Panc1 (cell line): ENCODE data around the gene CPNE6. TPM values are rescaled to one million over a fixed set of nuclear protein-coding genes. Genes with fewer than 3 reads are reported as not detected.

Experiments used
- ATAC-seq: fragments of 200-7000 bp; cut with Tn5 transposase; 2 replicates; pipeline ENCODE4 v1.9.1; 2020; ENCODE audit warnings: mild to moderate bottlenecking, moderate library complexity
- BruUV-seq: library from RNA; stranded (reverse); fragments of 400-500 nt; replicated peaks from 2 replicates; lab custom pipeline; 2021; lab: Mats Ljungman, UMichigan
- CTCF ChIA-PET: fragments of 300-600 bp; sonication (Branson Sonifier 250); formaldehyde crosslinking; loops from one replicate; lab custom pipeline; 2022; ENCODE audit warnings: antibody characterized with exemption; lab: Charles Lee
- POLR2A ChIA-PET: fragments of 300-600 bp; sonication (Branson Sonifier 250); formaldehyde crosslinking; loops from one replicate; lab custom pipeline; 2022; ENCODE audit warnings: antibody characterized with exemption; lab: Charles Lee
- DNase-seq: peaks from one replicate; pipeline ENCODE4 v3.0.0-alpha.2; 2010; ENCODE audit warnings: low read depth, low spot score
- H3K27ac ChIP-seq: 2 replicates; pipeline ENCODE4 v1.5.1; 2011; ENCODE audit warnings: mild to moderate bottlenecking, low read length, inconsistent platforms
- H3K27me3 ChIP-seq: fragments of 200-500 bp; sonication (Bioruptor generic); 2 replicates; pipeline ENCODE4 v1.6.0; 2014; ENCODE audit warnings: low read length, inconsistent platforms; ENCODE audit not compliant: control insufficient read depth, insufficient read depth
- H3K36me3 ChIP-seq: fragments of 200-500 bp; sonication (Bioruptor generic); 2 replicates; pipeline ENCODE4 v1.5.1; 2014; ENCODE audit warnings: inconsistent platforms, mild to moderate bottlenecking, low read length, moderate library complexity; ENCODE audit not compliant: control insufficient read depth, insufficient read depth
- H3K4me1 ChIP-seq: 2 replicates; pipeline ENCODE4 v1.5.1; 2011; ENCODE audit warnings: inconsistent platforms, mild to moderate bottlenecking, low read length, moderate library complexity; ENCODE audit not compliant: control insufficient read depth, insufficient read depth
- H3K4me3 ChIP-seq, 2 experiments: 2 replicates each; pipeline ENCODE4 v1.5.1; 2011 to 2012; ENCODE audit warnings: low read depth in 2 of 2, low read length in 2 of 2, mild to moderate bottlenecking in 2 of 2, inconsistent platforms in 1 of 2, moderate library complexity in 1 of 2
- H3K9me3 ChIP-seq: fragments of 200-500 bp; sonication (Bioruptor generic); 2 replicates; pipeline ENCODE4 v1.5.1; 2014; ENCODE audit warnings: low read depth, mild to moderate bottlenecking, inconsistent platforms, low read length, moderate library complexity; ENCODE audit not compliant: control insufficient read depth, insufficient read depth
- POLR2AphosphoS5 ChIP-seq: IDR thresholded peaks from 2 replicates; pipeline ENCODE4 v1.6.1; 2012; ENCODE audit warnings: mild to moderate bottlenecking, low read depth, low read length, moderate library complexity
- SIN3A ChIP-seq: IDR thresholded peaks from 2 replicates; pipeline ENCODE4 v1.6.1; 2012; ENCODE audit warnings: low read depth, mild to moderate bottlenecking, low read length, moderate library complexity, borderline replicate concordance; ENCODE audit not compliant: insufficient read depth
- TCF7L2 ChIP-seq: IDR thresholded peaks from 2 replicates; pipeline ENCODE4 v1.6.1; 2011; ENCODE audit warnings: mild to moderate bottlenecking, low read depth, low read length, inconsistent platforms
- in situ Hi-C: cut with HindIII; loops from 2 replicates; pipeline ENCODE4 v1.10.0; 2016; ENCODE audit warnings: low sequenced_read_pairs, low pct_unique_long_range_greater_than_20kb
- intact Hi-C: fragments of 100-400 bp; cut with micrococcal nuclease; formaldehyde crosslinking; loops from one replicate; pipeline ENCODE4 v1.10.0; 2022; ENCODE audit not compliant: unreplicated experiment
- total RNA-seq: library from RNA; stranded (reverse); gene quantifications from one replicate; pipeline ENCODE4 v1.2.1, GENCODE V29; 2021; ENCODE audit not compliant: unreplicated experiment
- TF ChIP-seq, protein P1 (sequence below), 2 experiments: IDR thresholded peaks; 2 replicates each; pipeline ENCODE4 v1.6.1; 2011 to 2012; ENCODE audit warnings: low read depth in 2 of 2, control low read depth in 1 of 2, low read length in 1 of 2, mild to moderate bottlenecking in 1 of 2, moderate library complexity in 1 of 2; ENCODE audit not compliant: insufficient read depth in 1 of 2
- TF ChIP-seq, protein P2 (sequence below): fragments of 450-650 bp; IDR thresholded peaks from 2 replicates; pipeline ENCODE4 v1.5.1; 2017; ENCODE audit warnings: mild to moderate bottlenecking

CPNE6 gene
- total RNA-seq, 1 experiment from 2014 or later = not detected

DNA sequence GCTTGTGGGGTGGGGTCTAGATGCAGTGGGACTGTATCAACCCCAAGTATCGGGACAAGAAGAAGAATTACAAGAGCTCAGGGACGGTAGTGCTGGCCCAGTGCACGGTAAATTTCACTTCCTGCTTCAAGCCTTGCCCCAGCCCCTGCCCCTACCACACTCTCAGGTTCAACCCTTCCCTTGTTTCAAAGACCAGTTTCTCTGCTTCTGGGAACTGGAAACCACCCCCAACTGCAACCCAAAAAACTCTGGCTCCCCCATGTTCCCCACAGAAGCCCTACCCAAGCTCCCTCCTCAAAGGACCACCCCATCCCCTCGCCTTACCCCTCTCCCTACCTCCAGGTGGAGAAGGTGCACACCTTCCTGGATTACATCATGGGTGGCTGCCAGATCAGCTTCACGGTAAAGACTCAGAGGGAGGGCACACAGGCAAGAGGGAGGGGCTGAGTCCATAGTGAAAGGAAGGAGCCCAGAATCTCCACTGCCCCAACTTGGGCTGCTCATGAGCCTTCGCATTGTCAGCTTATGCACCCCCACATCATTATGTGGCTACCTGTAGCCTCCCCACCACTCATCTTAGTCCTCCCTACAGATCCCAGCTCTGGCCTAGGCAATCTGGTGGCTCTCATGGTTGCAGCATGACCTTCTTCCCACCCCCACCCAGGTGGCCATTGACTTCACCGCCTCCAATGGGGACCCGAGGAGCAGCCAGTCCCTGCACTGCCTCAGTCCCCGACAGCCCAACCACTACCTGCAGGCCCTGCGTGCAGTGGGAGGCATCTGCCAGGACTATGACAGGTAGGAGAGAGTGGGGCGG, 4.3 kb downstream of the CPNE6 start:
- Histone ChIP-seq H3K27ac (no peak overlapping the region), H3K27me3 (no peaks in the 10 kb centered on the region), H3K4me1 (peaks cover 8% of the 10 kb centered on the region; the same call in 1 of the 2 replicates), H3K36me3 (no peaks in the 10 kb centered on the region), H3K9me3 (no peaks in the 10 kb centered on the region), H3K4me3 (no peak overlapping the region)
- TF ChIP-seq POLR2AphosphoS5 (no peak), TCF7L2 (no peak), SIN3A (no peak)
- TF ChIP-seq, protein P1, sequence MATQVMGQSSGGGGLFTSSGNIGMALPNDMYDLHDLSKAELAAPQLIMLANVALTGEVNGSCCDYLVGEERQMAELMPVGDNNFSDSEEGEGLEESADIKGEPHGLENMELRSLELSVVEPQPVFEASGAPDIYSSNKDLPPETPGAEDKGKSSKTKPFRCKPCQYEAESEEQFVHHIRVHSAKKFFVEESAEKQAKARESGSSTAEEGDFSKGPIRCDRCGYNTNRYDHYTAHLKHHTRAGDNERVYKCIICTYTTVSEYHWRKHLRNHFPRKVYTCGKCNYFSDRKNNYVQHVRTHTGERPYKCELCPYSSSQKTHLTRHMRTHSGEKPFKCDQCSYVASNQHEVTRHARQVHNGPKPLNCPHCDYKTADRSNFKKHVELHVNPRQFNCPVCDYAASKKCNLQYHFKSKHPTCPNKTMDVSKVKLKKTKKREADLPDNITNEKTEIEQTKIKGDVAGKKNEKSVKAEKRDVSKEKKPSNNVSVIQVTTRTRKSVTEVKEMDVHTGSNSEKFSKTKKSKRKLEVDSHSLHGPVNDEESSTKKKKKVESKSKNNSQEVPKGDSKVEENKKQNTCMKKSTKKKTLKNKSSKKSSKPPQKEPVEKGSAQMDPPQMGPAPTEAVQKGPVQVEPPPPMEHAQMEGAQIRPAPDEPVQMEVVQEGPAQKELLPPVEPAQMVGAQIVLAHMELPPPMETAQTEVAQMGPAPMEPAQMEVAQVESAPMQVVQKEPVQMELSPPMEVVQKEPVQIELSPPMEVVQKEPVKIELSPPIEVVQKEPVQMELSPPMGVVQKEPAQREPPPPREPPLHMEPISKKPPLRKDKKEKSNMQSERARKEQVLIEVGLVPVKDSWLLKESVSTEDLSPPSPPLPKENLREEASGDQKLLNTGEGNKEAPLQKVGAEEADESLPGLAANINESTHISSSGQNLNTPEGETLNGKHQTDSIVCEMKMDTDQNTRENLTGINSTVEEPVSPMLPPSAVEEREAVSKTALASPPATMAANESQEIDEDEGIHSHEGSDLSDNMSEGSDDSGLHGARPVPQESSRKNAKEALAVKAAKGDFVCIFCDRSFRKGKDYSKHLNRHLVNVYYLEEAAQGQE (IDR thresholded peaks at IDR 0.05; ENCODE audit: insufficient read depth in 1 of 2, low read depth in 2 of 2, low read length in 1 of 2) = no peak
- TF ChIP-seq, protein P2, sequence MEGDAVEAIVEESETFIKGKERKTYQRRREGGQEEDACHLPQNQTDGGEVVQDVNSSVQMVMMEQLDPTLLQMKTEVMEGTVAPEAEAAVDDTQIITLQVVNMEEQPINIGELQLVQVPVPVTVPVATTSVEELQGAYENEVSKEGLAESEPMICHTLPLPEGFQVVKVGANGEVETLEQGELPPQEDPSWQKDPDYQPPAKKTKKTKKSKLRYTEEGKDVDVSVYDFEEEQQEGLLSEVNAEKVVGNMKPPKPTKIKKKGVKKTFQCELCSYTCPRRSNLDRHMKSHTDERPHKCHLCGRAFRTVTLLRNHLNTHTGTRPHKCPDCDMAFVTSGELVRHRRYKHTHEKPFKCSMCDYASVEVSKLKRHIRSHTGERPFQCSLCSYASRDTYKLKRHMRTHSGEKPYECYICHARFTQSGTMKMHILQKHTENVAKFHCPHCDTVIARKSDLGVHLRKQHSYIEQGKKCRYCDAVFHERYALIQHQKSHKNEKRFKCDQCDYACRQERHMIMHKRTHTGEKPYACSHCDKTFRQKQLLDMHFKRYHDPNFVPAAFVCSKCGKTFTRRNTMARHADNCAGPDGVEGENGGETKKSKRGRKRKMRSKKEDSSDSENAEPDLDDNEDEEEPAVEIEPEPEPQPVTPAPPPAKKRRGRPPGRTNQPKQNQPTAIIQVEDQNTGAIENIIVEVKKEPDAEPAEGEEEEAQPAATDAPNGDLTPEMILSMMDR = no peak
- ChIA-PET POLR2A (interaction anchor here (0.6 kb wide), 1 partner anchor 506 kb away, joined by 12 read pairs; no protein-coding TSS in a partner anchor), CTCF (interaction anchor here (1.1 kb wide), 1 partner anchor 18 kb away, joined by 3 read pairs; no protein-coding TSS in a partner anchor)
- no TSS peak for BruUV-seq
- intact Hi-C loops = no loop called here
- ATAC-seq = no peak
- DNase-seq = no peak
- in situ Hi-C loops = no loop called here

DNA sequence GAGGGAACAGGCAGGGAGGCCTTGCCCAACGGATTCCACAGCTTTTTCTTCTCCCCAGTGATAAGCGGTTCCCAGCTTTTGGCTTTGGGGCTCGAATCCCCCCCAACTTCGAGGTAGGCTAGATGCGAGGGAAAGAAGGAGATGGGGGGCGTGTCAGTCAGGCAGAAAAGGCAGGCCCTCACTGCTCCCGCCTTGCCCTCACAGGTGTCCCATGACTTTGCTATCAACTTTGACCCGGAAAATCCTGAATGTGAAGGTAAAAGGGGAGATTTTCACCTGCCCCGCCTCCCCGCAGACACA, 4.9 kb downstream of the CPNE6 start:
- H3K27me3 ChIP-seq = no peaks in the 10 kb centered on the region
- no peaks in the 10 kb centered on the region; the same call in 1 of the 2 replicates for H3K36me3 ChIP-seq
- no peaks in the 10 kb centered on the region for H3K9me3 ChIP-seq
- peaks cover 9% of the 10 kb centered on the region; the same call in 1 of the 2 replicates for H3K4me1 ChIP-seq
- POLR2A ChIA-PET = interaction anchor here (0.6 kb wide), 1 partner anchor 506 kb away, joined by 12 read pairs; no protein-coding TSS in a partner anchor
- DNase-seq (no peak), ATAC-seq (no peak)
- H3K27ac ChIP-seq = no peak overlapping the region
- BruUV-seq = no TSS peak
- CTCF ChIA-PET = interaction anchor here (1.1 kb wide), 1 partner anchor 18 kb away, joined by 3 read pairs; no protein-coding TSS in a partner anchor
- no peak overlapping the region for H3K4me3 ChIP-seq
- TF ChIP-seq SIN3A (no peak), TCF7L2 (no peak), POLR2AphosphoS5 (no peak)
- TF ChIP-seq, protein P1 (IDR thresholded peaks at IDR 0.05; ENCODE audit: insufficient read depth in 1 of 2, low read depth in 2 of 2, low read length in 1 of 2) = no peak
- TF ChIP-seq, protein P2 = no peak
- intact Hi-C loops = no loop called here
- in situ Hi-C loops = no loop called here
